ENCODE results near the gene TSPAN18. TPM values are rescaled to one million over a fixed set of nuclear protein-coding genes. Genes with fewer than 3 reads are reported as not detected.

TSPAN18 gene
- total and polyA plus RNA-seq, 10 of the 15 experiments (the other 5 are each of a cell fraction or from before 2014, with no cell fraction given) = 0.02 to 0.77 (median 0.13) TPM; not detected in 1

GRCh38 chr11:44862558-44863101 is 135.9 kb downstream of the TSPAN18 start:
- SMC1A ChIA-PET (ENCODE audit: uncharacterized antibody, unreplicated experiment) = interaction anchor here (1.0 to 2.3 kb wide), 9 partner anchors 8 to 304 kb away, joined by 3 to 19 read pairs (median 4); no protein-coding TSS in a partner anchor
- CTCF ChIA-PET = interaction anchor here (0.9 to 1.3 kb wide), 7 partner anchors 9 to 305 kb away, joined by 3 to 8 read pairs (median 3); no protein-coding TSS in a partner anchor
- Histone ChIP-seq H3K4me1 (ENCODE audit: control insufficient read depth, insufficient read depth, low read length) (peaks cover 15% of the 10 kb centered on the region), H3K27ac (ENCODE audit: control insufficient read depth, insufficient read depth) (peak overlapping the region; percentile 46; the same call in 1 of the 2 replicates), H3K36me3 (ENCODE audit: control insufficient read depth in 2 of 2, insufficient read depth in 2 of 2, low read length in 1 of 2) (no peaks in the 10 kb centered on the region), H3K9ac (ENCODE audit: control insufficient read depth, insufficient read depth, low read length) (no peak overlapping the region), H4K20me1 (ENCODE audit: control insufficient read depth, insufficient read depth) (no peaks in the 10 kb centered on the region), H3K4me3 (no peak overlapping the region), H3K4me2 (ENCODE audit: control insufficient read depth, insufficient read depth) (peak overlapping the region; percentile 62), H3K79me2 (ENCODE audit: control insufficient read depth, insufficient read depth, low read length) (no peaks in the 10 kb centered on the region), H3K27me3 (replicated peaks in 1 of 2; ENCODE audit: control insufficient read depth in 2 of 2, insufficient read depth in 2 of 2, low read length in 1 of 2) (no peaks in the 10 kb centered on the region; a peak in 2 of 4 replicates), H3K9me3 (replicated peaks; ENCODE audit: control insufficient read depth, insufficient read depth, low read length) (no peaks in the 10 kb centered on the region; the same call in 2 of the 3 replicates), H2AFZ (ENCODE audit: control insufficient read depth, low read depth, low read length) (no peak overlapping the region)
- RAD21 ChIA-PET (ENCODE audit: unreplicated experiment) = interaction anchor here (0.7 to 1.5 kb wide), 11 partner anchors 8 to 306 kb away, joined by 3 to 9 read pairs (median 4); partner anchors contain the start of gene CD82
- BruUV-seq (replicated peaks) = no TSS peak
- 31% methylated on average over 5 of the region's 5 CpGs for WGBS (ENCODE audit: insufficient coverage, insufficient replicate concordance, low lambda C conversion rate, missing lambda C conversion rate)
- intact Hi-C loops (cut with micrococcal nuclease; ENCODE audit: unreplicated experiment) = loop anchor here (1.0 to 5.0 kb wide), 2 partner anchors 9 to 295 kb away; partner anchors contain the start of gene CD82
- POLR2A ChIA-PET = interaction anchor here (0.6 to 0.9 kb wide), 2 partner anchors 11 to 310 kb away, joined by 4 to 5 read pairs; no protein-coding TSS in a partner anchor
- in situ Hi-C loops (cut with MboI) = no loop called here
- FAIRE-seq (no peak), DNase-seq (ENCODE audit: low read depth, low spot score) (no peak), ATAC-seq (peak; percentile 44)
- no peak for TF ChIP-seq RB1 (IDR thresholded peaks at IDR 0.05; ENCODE audit: borderline replicate concordance)
- TF ChIP-seq, protein P1, sequence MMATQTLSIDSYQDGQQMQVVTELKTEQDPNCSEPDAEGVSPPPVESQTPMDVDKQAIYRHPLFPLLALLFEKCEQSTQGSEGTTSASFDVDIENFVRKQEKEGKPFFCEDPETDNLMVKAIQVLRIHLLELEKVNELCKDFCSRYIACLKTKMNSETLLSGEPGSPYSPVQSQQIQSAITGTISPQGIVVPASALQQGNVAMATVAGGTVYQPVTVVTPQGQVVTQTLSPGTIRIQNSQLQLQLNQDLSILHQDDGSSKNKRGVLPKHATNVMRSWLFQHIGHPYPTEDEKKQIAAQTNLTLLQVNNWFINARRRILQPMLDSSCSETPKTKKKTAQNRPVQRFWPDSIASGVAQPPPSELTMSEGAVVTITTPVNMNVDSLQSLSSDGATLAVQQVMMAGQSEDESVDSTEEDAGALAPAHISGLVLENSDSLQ (IDR thresholded peaks at IDR 0.05) = peak; percentile 30; the same call in 1 of the 2 replicates
- 0 out of 2 replicates have a peak, but pooled peaks have one; percentile 5 for TF ChIP-seq MLLT1 (IDR thresholded peaks at IDR 0.05)
- TF ChIP-seq, protein P2, sequence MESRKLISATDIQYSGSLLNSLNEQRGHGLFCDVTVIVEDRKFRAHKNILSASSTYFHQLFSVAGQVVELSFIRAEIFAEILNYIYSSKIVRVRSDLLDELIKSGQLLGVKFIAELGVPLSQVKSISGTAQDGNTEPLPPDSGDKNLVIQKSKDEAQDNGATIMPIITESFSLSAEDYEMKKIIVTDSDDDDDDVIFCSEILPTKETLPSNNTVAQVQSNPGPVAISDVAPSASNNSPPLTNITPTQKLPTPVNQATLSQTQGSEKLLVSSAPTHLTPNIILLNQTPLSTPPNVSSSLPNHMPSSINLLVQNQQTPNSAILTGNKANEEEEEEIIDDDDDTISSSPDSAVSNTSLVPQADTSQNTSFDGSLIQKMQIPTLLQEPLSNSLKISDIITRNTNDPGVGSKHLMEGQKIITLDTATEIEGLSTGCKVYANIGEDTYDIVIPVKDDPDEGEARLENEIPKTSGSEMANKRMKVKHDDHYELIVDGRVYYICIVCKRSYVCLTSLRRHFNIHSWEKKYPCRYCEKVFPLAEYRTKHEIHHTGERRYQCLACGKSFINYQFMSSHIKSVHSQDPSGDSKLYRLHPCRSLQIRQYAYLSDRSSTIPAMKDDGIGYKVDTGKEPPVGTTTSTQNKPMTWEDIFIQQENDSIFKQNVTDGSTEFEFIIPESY (IDR thresholded peaks at IDR 0.05) = no peak
- no peak for TF ChIP-seq RUNX3 (IDR thresholded peaks at IDR 0.05; ENCODE audit: low read length)
- no peak for TF ChIP-seq SKIL (IDR thresholded peaks at IDR 0.05; ENCODE audit: low read depth, poor library complexity, severe bottlenecking)
- TF ChIP-seq EZH2 (IDR thresholded peaks at IDR 0.05; ENCODE audit: borderline replicate concordance, control insufficient read depth, low read depth, low read length) = no peak
- TF ChIP-seq JUNB (IDR thresholded peaks at IDR 0.05) = no peak
- TF ChIP-seq CREM (IDR thresholded peaks at IDR 0.05; ENCODE audit: low read depth) = peak; percentile 0; the same call in 1 of the 2 replicates
- 0 out of 3 replicates have a peak, but pooled peaks have one; percentile 1 for TF ChIP-seq POU2F2 (IDR thresholded peaks at IDR 0.05; ENCODE audit: borderline replicate concordance, low read depth, low read length)
- TF ChIP-seq EGR1 (IDR thresholded peaks at IDR 0.05; ENCODE audit: borderline replicate concordance in 1 of 2, low read depth in 2 of 2, low read length in 2 of 2) = no peak
- TF ChIP-seq RBBP5 (conservative IDR thresholded peaks at IDR 0.05) = no peak
- TF ChIP-seq SUZ12 (IDR thresholded peaks at IDR 0.05; ENCODE audit: unreplicated experiment) = no peak
